GM12801 (cell line): ENCODE results near the gene ACSL6.

Experiments used
- CTCF ChIP-seq: IDR thresholded peaks from one replicate; pipeline ENCODE4 v1.5.1; 2011; ENCODE audit warnings: control low read depth; ENCODE audit not compliant: insufficient read length; ENCODE audit errors: extremely low read depth

Gene ACSL6

GRCh38 chr5:131947445-131947844 lies 64.0 kb downstream of the ACSL6 start:
- no peak for TF ChIP-seq CTCF

DNA sequence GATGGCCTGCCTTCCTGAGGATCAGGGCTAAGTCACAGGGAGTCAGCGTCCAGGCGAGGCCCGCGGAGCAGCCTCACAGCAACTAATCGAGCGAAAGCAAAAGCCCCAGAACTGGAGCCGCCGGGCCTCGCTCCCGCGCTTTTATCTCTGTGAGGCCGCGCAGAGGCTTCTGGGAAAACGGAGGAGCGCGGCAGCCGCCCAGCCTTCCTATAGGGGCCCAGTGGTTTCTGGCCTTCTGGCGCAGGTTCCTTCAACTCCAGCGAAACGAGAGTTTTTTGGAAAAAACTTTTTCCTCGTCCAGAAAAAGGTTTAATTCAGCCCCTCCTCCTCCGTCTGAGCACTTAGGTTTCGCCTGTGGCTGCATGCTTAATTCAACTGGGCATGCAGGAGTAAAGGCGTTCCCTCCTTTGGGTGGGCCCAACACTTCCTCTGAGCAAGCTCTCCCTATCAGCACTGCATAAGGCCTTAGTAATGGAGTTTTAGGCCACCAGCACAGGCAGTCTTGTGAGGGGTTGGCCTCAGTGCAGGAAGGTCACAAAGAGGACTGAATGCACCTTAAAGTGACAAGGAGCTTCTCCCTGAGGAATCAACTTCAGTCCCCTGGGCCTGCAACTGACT lies 65.8 kb downstream of the ACSL6 start, which contains the start of gene MEIKIN:
MEIKIN (minus strand) TSS at position 113 of the 618 bp plus-strand sequence. CDS start 158 bp downstream, outside the sequence.
- no peak for TF ChIP-seq CTCF

- no peak for TF ChIP-seq CTCF
Observed at GRCh38 chr5:131944702-131945550, 66.5 kb downstream of the ACSL6 start.

DNA sequence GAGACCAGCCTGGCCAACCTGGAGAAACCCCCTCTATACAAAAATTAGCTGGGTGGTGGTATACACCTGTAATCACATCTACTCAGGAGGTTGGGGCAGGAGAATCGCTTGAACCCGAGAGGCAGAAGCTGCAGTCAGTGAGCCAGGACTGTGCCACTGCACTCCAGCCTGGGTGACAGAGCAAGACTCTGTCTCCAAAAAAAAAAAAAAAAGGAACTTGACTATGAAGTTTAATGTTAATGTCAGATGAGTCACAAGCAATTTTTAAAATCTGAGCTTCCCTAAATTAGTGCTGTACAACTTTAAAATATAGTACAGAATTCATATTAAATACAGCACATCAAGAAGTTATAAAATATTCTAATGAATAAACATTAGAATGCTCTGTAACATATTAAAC lies 67.5 kb downstream of the ACSL6 start:
- no peak for TF ChIP-seq CTCF

DNA sequence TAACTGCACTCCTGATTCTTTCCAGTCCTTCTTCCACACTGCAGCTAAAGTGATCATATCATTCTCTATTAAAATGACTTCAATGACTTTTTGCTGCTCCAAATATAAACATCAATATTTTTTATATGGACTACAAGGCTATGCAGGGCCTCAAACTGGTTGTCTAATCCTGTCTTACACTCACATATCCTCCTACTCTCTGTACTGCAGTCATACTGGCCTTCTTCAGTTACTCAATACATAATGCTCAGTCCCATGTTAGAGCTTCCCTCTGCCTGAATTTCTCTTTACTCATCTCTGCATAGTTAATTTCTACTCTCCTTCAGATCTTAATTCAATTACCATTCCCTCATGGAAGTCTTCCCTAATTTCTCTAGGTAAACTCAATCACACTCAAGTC lies 69.4 kb downstream of the ACSL6 start:
- no peak for TF ChIP-seq CTCF

DNA sequence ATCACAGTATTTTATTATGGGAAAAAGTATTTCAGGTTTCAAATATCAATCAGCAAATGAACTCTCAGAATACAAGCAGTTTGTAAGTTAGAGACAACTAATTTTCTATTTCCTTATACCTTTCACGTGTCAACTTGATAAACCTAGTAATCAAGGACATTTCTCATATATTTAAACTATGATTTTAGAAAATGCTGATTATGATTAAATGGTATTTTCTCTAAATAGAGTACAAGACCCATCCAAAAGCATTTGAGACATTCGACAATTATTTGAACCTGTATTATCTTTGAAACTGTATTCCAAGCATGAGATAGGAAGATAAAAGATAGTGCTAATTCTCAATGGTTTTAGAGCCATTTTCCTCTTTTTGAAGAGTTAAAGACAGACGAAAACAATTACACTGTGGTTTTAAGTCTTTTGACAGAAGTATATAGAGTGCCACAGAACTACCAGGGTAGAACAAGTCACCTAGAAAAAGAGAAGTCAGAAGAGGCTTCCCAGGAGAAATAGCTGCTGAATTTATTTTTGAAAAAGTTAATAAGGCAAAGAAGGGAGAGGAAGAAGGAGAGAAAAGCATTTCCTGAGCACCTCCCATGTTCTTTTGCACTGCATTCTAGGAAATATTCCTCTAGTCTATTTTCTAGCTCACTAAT lies 71.6 kb downstream of the ACSL6 start:
- no peak for TF ChIP-seq CTCF

GRCh38 chr5:131932235-131932634 lies 79.2 kb downstream of the ACSL6 start:
- no peak for TF ChIP-seq CTCF
